H9 (cell line): Measurements from ENCODE around the gene SLC44A3. TPM values are rescaled to one million over a fixed set of nuclear protein-coding genes. Genes with fewer than 3 reads are reported as not detected.

Experiments
- DNase-seq: peaks from one replicate; pipeline ENCODE4 v3.0.0-alpha.2; 2017
- H2AFZ ChIP-seq: one replicate; pipeline ENCODE4 v1.6.1; 2013; ENCODE audit warnings: mild to moderate bottlenecking, low read length, control low read depth, moderate library complexity
- H2AK5ac ChIP-seq: 2 replicates; pipeline ENCODE4 v1.6.1; 2013; ENCODE audit warnings: low read length, control low read depth, mixed read lengths; ENCODE audit not compliant: insufficient read length
- H2BK120ac ChIP-seq: one replicate; pipeline ENCODE4 v1.6.1; 2013; ENCODE audit warnings: low read depth, mild to moderate bottlenecking, low read length, control low read depth, inconsistent platforms; ENCODE audit not compliant: poor library complexity, severe bottlenecking
- H2BK12ac ChIP-seq: 2 replicates; pipeline ENCODE4 v1.6.1; 2013; ENCODE audit warnings: low read length, control low read depth, mixed read lengths, low read depth; ENCODE audit not compliant: insufficient read length
- H2BK15ac ChIP-seq: 2 replicates; pipeline ENCODE4 v1.6.1; 2013; ENCODE audit warnings: low read depth, low read length, control low read depth
- H2BK20ac ChIP-seq: one replicate; pipeline ENCODE4 v1.6.1; 2013; ENCODE audit warnings: low read depth, mild to moderate bottlenecking, low read length, control low read depth, inconsistent platforms; ENCODE audit not compliant: poor library complexity, severe bottlenecking
- H2BK5ac ChIP-seq: 2 replicates; pipeline ENCODE4 v1.6.1; 2013; ENCODE audit warnings: low read length, control low read depth, mixed read lengths; ENCODE audit not compliant: insufficient read length
- H3K14ac ChIP-seq: 2 replicates; pipeline ENCODE4 v1.6.1; 2013; ENCODE audit warnings: low read length, control low read depth; ENCODE audit not compliant: insufficient read depth
- H3K18ac ChIP-seq: 2 replicates; pipeline ENCODE4 v1.6.1; 2013; ENCODE audit warnings: low read depth, mild to moderate bottlenecking, mixed read lengths, low read length, control low read depth; ENCODE audit not compliant: insufficient read length
- H3K23ac ChIP-seq: 2 replicates; pipeline ENCODE4 v1.6.1; 2013; ENCODE audit warnings: low read length, control low read depth, mixed read lengths, low read depth; ENCODE audit not compliant: insufficient read length
- H3K23me2 ChIP-seq: 2 replicates; pipeline ENCODE4 v1.6.1; 2013; ENCODE audit warnings: low read depth, mild to moderate bottlenecking, mixed read lengths, low read length, control low read depth; ENCODE audit not compliant: insufficient read length, poor library complexity, severe bottlenecking
- H3K27ac ChIP-seq: 2 replicates; pipeline ENCODE4 v1.5.1; 2013; ENCODE audit warnings: low read length, control low read depth, mixed read lengths, low read depth; ENCODE audit not compliant: insufficient read length
- H3K27me3 ChIP-seq: 2 replicates; pipeline ENCODE4 v1.6.1; 2013; ENCODE audit warnings: low read length, control low read depth, inconsistent platforms; ENCODE audit not compliant: insufficient read depth
- H3K4ac ChIP-seq: 2 replicates; pipeline ENCODE4 v1.6.1; 2013; ENCODE audit warnings: low read depth, mild to moderate bottlenecking, control low read depth, inconsistent platforms, low read length, moderate library complexity
- H3K4me1 ChIP-seq: 2 replicates; pipeline ENCODE4 v1.6.1; 2013; ENCODE audit warnings: low read length, control low read depth, inconsistent platforms; ENCODE audit not compliant: insufficient read depth
- H3K4me2 ChIP-seq: 2 replicates; pipeline ENCODE4 v1.6.1; 2013; ENCODE audit warnings: low read length, control low read depth, mixed read lengths; ENCODE audit not compliant: insufficient read length, insufficient read depth
- H3K56ac ChIP-seq: 2 replicates; pipeline ENCODE4 v1.6.1; 2013; ENCODE audit warnings: low read depth, mild to moderate bottlenecking, mixed read lengths, low read length, control low read depth; ENCODE audit not compliant: insufficient read length
- H3K79me1 ChIP-seq: 2 replicates; pipeline ENCODE4 v1.6.1; 2013; ENCODE audit warnings: low read depth, mild to moderate bottlenecking, moderate library complexity, low read length, control low read depth, inconsistent platforms; ENCODE audit not compliant: insufficient read depth, poor library complexity, severe bottlenecking
- H3K79me2 ChIP-seq: 2 replicates; pipeline ENCODE4 v1.6.1; 2013; ENCODE audit warnings: low read length, control low read depth, inconsistent platforms; ENCODE audit not compliant: insufficient read depth
- H3K9ac ChIP-seq: 2 replicates; pipeline ENCODE4 v1.6.1; 2013; ENCODE audit warnings: low read length, control low read depth, mixed read lengths; ENCODE audit not compliant: insufficient read length; ENCODE audit errors: extremely low read depth
- H3K9me3 ChIP-seq: one replicate; pipeline ENCODE4 v1.6.1; 2013; ENCODE audit warnings: low read depth, low read length, inconsistent platforms; ENCODE audit not compliant: control insufficient read depth
- H3T11ph ChIP-seq: one replicate; pipeline ENCODE4 v1.6.1; 2013; ENCODE audit warnings: mild to moderate bottlenecking, low read length, control low read depth, inconsistent platforms
- H4K20me1 ChIP-seq: one replicate; pipeline ENCODE4 v1.6.1; 2013; ENCODE audit not compliant: control insufficient read depth, insufficient read length, insufficient read depth
- H4K5ac ChIP-seq: 2 replicates; pipeline ENCODE4 v1.6.1; 2013; ENCODE audit warnings: low read depth, mild to moderate bottlenecking, mixed read lengths, low read length, control low read depth; ENCODE audit not compliant: insufficient read length
- H4K8ac ChIP-seq: replicated peaks from 2 replicates; pipeline ENCODE4 v1.6.1; 2013; ENCODE audit warnings: low read length, control low read depth, mixed read lengths, low read depth; ENCODE audit not compliant: insufficient read length
- H4K91ac ChIP-seq: 2 replicates; pipeline ENCODE4 v1.6.1; 2013; ENCODE audit warnings: low read depth, mild to moderate bottlenecking, moderate library complexity, mixed read lengths, low read length, control low read depth; ENCODE audit not compliant: insufficient read length
- H3K27ac Mint-ChIP-seq, 3 experiments: 2 replicates in 2 of 3; 3 replicates in 1 of 3; pipeline ENCODE4 v1.8.0; 2020 to 2021; ENCODE audit warnings: mixed read lengths in 3 of 3, mild to moderate bottlenecking in 1 of 3, moderate library complexity in 1 of 3
- H3K27me3 Mint-ChIP-seq: 2 replicates; pipeline ENCODE4 v1.8.0; 2021; ENCODE audit warnings: low read depth, mild to moderate bottlenecking, moderate library complexity, mixed read lengths
- H3K36me3 Mint-ChIP-seq, 3 experiments: 2 replicates in 2 of 3; 3 replicates in 1 of 3; pipeline ENCODE4 v1.8.0; 2020 to 2021; ENCODE audit warnings: low read depth in 3 of 3, mixed read lengths in 3 of 3; ENCODE audit not compliant: insufficient read depth in 1 of 3
- H3K4me1 Mint-ChIP-seq, 2 experiments: 2 replicates each; pipeline ENCODE4 v1.8.0; 2020; ENCODE audit warnings: mixed read lengths in 2 of 2
- H3K4me3 Mint-ChIP-seq, 2 experiments: 2 replicates in 1 of 2; 3 replicates in 1 of 2; pipeline ENCODE4 v1.8.0; 2020 to 2021; ENCODE audit warnings: mild to moderate bottlenecking in 2 of 2, mixed read lengths in 2 of 2, moderate library complexity in 1 of 2
- H3K9me3 Mint-ChIP-seq, 2 experiments: 2 replicates in 1 of 2; 3 replicates in 1 of 2; pipeline ENCODE4 v1.8.0; 2020; ENCODE audit warnings: mild to moderate bottlenecking in 2 of 2, mixed read lengths in 2 of 2, moderate library complexity in 1 of 2
- total RNA-seq: library from RNA; stranded (reverse); gene quantifications from 2 replicates; pipeline ENCODE4 v1.2.1, GENCODE V29; 2021
- TF ChIP-seq, protein P1 (sequence below): fragments of 200-600 bp; sonication (generic); conservative IDR thresholded peaks from 3 replicates; pipeline ENCODE4 v1.8.0; 2021; ENCODE audit warnings: antibody characterized with exemption, mild to moderate bottlenecking

SLC44A3 gene
- total RNA-seq, 1 experiment from 2014 or later: 5.5 TPM

DNA sequence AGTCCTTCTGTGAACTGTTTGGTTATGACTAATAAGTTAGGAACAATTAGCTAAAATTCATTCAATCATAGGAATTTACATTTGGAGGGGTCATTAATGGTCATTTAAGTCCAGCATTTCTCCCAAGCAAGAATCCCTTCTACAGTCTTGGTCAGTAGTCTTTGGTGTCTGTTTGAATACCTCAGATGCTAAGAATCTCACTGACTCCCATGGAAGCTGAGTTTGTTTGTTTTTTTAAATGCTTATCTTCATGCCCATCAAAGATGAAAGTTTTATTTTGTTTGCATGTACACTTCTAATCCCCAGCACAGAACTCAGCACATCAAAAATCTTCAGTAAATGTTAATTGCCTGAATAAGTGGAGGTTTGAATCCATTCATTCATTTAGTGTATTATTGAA lies 41.3 kb upstream of the SLC44A3 start:
- H3K4me1 Mint-ChIP-seq: peaks cover 0 to 14% of the 10 kb centered on the region in 2 experiments; a peak in 2 of 4 replicates

More for the DNA sequence above, 41.3 kb upstream of the SLC44A3 start:
- Histone ChIP-seq H2BK20ac (no peak overlapping the region), H3K9me3 (no peaks in the 10 kb centered on the region), H3K4me2 (no peak overlapping the region), H2AFZ (no peak overlapping the region), H3K4me1 (no peaks in the 10 kb centered on the region; the same call in 1 of the 2 replicates), H3K27me3 (no peaks in the 10 kb centered on the region), H2BK12ac (no peak overlapping the region), H3K56ac (no peak overlapping the region), H4K20me1 (no peaks in the 10 kb centered on the region), H2BK120ac (no peak overlapping the region), H2BK5ac (no peak overlapping the region), H3T11ph (no peak overlapping the region), H3K23ac (no peak overlapping the region), H3K27ac (no peak overlapping the region), H3K14ac (no peak overlapping the region), H4K91ac (no peak overlapping the region), H3K79me1 (no peaks in the 10 kb centered on the region), H3K18ac (no peak overlapping the region), H3K79me2 (no peaks in the 10 kb centered on the region), H2BK15ac (no peak overlapping the region), H3K4ac (no peak overlapping the region), H4K8ac (no peak overlapping the region), H3K9ac (no peak overlapping the region), H2AK5ac (no peak overlapping the region), H3K23me2 (no peaks in the 10 kb centered on the region), H4K5ac (no peak overlapping the region)
- Mint-ChIP-seq H3K9me3 (no peaks in the 10 kb centered on the region; a peak in 1 of 5 replicates), H3K4me3 (no peak overlapping the region), H3K36me3 (no peaks in the 10 kb centered on the region), H3K27ac (no peak overlapping the region), H3K27me3 (no peaks in the 10 kb centered on the region)
- TF ChIP-seq, protein P1, sequence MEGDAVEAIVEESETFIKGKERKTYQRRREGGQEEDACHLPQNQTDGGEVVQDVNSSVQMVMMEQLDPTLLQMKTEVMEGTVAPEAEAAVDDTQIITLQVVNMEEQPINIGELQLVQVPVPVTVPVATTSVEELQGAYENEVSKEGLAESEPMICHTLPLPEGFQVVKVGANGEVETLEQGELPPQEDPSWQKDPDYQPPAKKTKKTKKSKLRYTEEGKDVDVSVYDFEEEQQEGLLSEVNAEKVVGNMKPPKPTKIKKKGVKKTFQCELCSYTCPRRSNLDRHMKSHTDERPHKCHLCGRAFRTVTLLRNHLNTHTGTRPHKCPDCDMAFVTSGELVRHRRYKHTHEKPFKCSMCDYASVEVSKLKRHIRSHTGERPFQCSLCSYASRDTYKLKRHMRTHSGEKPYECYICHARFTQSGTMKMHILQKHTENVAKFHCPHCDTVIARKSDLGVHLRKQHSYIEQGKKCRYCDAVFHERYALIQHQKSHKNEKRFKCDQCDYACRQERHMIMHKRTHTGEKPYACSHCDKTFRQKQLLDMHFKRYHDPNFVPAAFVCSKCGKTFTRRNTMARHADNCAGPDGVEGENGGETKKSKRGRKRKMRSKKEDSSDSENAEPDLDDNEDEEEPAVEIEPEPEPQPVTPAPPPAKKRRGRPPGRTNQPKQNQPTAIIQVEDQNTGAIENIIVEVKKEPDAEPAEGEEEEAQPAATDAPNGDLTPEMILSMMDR: no peak
- no peak for DNase-seq
